Activated CD4-positive, alpha-beta T cell treated with anti-CD3 and anti-CD28 coated beads, Interleukin-2, Interleukin-4, amounts not matched to agents 100 ng/mL and 50 ng/mL, durations not matched to agents 16 hours and 8 hours (primary cell): ENCODE results near the gene PAK6.

Experiments
- DNase-seq: peaks from one replicate; pipeline ENCODE4 v3.0.0-alpha.2; 2020; ENCODE audit warnings: low spot score

PAK6 gene

DNA sequence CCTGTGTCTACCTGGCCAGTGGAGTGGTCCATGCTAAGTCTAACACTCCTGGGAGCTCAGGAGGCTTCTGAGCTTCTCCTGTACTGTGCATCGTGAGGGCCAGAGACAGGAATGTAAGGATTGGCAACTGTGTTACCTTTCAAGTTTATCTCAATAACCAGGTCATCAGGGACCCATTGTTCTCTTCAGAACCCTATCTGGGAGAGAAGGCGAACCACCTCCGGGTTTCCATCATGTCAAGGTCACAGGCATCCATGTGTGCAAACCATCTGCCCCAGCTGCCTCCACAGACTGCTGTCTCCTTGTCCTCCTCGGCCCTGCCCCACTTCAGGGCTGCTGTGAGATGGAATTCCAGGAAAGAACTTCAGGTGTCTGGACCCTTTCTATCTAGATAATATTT lies 38.1 kb downstream of the PAK6 start:
- no peak for DNase-seq

DNA sequence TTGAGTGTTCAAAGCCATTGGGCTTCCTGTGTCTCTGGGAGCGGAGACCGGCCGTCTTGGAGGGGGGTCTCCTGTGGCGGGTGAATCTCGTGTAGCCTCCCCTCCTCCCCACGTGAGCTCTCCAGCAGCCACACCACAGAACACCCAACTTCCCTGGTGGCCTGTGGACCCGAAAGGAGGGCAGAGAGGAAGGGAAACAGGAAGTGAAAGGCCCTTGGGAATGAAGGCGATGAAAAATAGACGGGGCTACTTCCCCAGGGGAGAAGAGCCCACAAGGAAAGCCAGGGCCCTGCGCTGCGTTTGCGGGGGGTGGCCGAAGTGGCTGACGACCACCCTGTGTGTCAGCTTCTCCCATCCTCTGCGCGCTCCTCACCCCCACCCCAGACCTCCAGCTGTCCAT lies 38.6 kb downstream of the PAK6 start:
- no peak for DNase-seq

DNA sequence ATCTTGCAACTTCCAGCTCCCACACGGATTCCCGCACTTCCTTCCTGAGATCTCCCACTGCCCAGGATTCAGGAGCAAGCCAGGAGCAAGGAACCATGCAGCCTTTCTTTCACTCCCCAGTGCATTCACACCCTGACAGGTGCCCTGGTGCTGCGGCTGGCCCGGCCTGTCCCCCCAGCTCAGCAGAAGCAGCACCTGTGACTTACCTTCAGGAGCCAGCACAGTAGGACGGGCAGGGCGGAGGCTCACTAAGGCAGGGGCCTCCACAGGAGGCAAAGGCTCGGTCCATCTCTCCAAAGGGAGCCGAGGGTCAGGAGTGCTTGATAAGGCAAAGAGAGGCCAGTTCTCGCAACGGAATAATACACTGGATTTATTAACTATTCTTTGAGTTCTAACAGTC lies 39.2 kb downstream of the PAK6 start:
- no peak for DNase-seq

DNA sequence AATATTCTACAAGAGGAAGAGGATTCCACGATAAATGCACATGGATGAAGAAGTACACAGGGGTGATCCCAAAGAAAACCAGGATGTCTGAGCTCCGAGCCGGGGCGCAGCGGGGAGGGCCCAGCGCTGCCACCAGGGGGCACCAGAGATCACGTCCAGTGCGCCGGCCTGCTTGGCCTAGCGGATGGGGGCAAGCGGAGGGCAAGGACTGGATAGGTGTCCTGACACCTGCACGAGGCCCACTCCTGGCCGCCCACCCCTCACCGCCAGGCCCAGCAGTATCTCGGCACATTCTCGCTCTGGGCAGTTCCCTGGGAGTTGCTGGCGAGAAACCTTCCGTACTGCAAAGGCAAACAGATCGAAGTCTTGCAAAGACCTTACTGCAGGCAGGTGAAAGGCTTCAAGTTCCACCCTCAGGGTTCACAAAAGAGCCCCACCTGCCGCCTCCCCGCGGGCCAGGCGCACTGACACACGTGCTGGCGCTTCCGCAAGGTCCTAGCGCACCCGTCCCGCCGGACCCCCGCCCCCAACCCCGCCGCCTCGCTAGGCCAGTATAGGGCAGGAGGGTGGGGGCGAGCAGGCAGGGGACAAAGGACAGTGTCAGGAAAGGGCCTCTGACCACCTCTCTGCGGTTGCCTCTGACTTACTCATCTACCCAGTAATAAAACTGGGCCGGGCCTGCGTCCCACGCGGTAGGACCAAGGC lies 40.7 kb downstream of the PAK6 start:
- DNase-seq, result peak; percentile 56

DNA sequence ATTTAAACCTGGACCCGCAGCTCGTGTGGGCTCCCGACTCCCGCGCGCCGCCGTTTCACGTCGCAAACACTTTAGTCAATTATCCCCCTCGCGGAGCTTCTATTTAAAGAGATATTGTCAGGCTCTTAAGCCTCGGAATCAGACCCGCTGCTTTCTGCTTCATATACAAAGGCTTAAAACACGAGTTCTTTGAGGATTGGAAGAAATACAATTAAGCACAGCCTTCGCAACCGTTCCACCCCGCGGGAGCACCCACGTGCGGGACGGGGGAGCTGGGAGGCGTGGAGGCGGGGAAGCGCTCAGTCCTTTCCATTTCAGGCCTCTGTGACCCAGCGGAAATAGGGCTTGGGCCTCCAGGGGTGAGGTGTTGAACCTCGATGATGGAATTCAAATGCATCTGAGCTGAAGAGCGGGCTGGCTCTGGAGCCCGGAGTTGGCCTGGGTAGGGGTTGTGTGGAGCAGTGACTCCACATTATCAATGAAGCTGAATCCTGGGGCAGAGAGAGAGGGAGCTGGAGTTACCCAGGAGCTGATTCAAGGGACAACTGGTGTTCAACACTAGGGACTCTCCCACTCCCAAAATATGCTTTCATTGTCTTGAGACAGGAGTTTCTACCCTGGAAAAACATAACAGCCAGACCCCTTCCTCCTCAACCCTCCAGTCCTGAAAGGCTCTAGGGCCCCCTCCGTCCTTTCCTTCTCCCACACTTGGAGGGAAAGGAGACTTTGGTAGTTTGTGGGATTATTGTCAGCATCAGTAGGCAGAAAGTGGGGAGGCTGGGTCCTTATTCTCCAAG lies 41.6 kb downstream of the PAK6 start:
- DNase-seq, result no peak

DNA sequence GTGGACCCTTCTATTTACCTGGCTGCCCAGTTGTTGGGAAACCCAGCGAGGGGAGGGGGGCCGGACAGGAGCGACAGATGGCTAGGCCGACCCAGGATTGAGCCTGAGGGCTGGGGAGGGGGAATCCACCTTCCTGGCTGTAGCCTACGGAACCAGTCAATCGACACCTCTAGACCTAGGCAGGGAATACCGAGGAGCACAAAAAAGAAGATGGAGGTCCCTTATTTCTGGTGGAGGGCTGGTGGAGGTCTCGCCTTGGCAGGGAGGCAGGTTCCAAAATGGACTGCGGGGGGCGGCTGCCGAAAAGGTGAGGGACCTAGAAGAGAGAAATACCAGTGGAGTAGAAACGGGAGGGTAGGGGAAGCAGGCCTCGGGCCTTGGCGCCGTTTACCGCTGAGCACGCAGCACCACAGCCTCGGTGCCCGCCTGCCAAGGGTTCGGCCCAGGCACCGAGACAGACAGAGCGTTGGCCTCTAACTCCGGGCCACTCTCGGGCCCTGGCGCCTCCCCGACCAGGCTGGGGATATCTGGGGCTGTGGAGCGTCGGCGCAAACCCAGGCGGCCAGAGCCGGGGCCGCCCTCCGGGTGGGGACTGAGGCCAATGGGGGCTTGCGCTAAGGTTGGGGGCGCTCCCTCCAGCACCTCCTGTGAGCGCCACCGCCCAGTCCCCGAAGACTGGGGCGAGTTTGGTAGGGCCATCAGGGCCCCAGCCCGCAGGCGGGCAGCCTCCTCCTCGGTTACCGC lies 42.4 kb downstream of the PAK6 start:
- no peak for DNase-seq

DNA sequence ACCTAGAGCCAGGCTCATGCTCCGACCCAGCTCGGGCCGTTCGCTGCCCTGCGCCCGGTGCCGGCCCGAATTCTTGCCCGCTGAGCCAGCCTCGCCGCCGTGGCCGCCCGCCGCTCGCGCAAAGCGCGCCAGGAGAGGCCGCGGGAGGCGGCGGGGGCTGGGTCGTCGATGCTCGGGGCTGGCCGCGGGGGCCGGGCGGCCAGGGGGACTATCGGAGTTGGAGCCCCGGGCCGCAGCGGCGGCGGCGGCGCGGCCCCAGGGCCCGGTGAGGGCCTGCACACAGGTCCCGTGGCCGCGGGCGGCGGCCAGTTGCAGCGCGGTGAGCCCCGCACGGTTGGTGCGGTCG lies 42.9 kb downstream of the PAK6 start:
- DNase-seq, result no peak

DNA sequence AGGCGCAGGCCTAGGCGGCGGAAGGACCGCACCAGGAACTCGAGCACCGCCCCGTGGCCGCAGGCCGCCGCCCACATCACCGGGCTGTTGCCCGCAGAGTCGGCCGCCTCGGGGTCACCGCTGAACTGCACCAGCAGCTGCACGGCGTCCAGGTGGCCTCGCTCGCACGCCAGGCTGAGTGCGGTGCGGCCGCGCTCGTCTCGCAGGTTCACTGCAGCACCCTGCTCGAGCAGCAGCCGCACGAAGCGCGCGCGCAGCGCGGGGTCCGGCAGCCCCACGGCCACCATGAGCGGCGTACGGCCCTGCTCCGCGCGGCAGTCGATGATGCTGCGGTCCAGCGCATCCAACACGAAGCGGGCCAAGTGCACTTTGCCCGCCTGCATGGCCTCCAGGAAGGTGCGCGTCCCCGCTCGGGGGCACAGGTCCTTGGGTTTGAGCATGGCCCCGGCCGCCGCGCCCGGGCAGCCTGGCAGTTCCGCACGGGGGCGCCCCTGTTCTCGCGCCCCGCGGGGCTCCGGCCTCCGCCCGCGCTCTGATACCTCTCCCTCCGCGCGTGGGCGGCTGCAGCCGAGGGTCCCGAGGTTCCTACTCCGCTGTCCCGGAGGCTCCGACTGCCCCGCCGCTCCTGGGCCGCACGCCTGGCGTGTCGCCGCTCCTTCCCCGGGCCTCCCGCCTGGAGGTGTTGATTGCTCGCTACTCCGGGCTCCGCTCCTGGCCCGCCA lies 43.4 kb downstream of the PAK6 start:
- DNase-seq, result peak; percentile 38

DNA sequence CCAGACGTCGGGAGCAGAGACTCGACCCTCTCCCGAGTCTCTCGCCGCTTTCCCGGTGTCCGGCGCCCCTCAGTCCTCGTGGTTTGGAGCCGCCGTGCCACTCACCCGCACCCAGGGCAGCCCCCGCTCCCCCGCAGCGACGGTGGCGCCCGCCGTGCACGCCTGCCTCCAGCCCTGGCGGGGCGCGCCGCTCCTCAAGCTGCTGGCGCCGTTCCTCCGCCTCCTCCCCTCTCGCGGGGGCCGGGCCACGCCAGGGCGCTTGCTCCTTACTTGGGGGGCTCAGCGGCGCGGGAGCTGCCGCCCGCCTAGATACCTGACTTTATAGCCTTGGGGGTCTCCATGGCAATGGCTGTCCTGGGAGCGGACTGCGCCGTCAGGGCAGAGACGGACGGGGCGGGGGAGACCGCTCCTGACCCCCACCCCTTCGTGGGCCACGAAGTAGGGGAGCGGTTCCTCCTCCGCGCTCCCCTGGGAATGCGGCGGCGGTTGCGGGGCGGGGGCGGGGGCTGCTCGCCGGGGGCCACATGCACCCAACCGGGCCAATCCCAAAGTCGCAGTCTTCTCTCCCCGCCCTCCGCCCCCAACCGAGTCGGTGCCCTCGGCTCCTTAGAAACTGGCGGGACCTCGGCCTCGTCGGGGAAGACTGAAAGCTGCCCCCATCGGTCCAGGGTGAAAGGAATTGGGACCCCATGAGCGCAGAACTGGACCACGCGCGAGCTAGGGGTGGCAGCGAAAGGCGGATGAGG lies 44.2 kb downstream of the PAK6 start, which contains the start of gene ANKRD63:
Gene ANKRD63 (minus strand): TSS at position 196 of the 746 bp plus-strand sequence. CDS start 478 bp downstream, outside the sequence.
- no peak for DNase-seq

DNA sequence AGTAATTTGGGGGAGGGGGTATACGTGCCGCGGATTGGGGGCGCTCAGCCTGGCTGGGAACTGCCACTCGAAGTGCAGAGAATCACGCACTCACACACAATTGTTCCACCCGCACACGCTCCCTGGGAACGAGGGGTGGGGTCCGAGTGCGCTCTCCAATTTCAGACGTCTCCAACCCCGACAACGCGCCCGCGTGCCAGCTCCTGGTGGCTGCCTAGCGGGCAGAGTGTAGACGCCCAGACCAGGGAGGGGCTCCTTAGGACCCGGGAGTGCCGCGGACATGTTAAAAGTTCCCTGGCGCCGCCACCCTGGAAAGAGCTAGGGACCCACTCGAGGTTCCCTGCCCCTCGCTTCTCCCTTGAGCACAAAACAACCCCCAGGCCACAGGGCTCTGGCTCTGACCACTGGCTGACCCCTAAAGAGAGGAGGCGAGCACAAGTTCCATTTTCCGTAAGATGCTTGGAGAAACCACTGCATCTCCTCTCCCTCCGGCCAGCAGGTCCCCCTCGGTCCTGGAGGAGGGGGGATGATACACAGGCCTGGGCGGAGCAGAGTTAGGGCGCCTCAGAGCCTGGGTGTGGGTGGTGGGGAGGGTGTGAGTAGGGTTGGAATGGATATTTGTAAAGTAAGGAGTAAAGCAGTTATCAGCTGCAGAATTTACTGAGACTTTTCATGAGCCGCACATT lies 44.9 kb downstream of the PAK6 start:
- no peak for DNase-seq

DNA sequence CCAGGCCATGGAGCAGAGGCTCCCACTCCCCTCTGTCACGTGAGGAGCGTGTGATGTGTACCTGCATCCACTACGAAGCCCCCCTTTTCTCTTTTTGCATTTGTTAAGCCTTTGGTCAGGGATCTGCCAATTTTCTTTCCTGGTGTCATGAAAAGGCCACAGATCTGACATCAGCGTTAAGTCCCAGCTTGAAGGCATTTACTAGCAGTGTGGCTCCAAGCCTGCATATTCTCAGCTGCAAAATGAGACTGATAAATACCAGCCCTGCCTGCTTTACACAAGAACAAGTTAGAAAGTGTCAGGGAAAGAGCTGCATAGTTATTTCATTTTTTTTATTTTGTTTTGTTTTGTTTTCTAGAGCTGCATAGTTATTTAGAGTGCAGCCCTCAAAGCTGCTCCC lies 46.3 kb downstream of the PAK6 start:
- DNase-seq, result no peak

DNA sequence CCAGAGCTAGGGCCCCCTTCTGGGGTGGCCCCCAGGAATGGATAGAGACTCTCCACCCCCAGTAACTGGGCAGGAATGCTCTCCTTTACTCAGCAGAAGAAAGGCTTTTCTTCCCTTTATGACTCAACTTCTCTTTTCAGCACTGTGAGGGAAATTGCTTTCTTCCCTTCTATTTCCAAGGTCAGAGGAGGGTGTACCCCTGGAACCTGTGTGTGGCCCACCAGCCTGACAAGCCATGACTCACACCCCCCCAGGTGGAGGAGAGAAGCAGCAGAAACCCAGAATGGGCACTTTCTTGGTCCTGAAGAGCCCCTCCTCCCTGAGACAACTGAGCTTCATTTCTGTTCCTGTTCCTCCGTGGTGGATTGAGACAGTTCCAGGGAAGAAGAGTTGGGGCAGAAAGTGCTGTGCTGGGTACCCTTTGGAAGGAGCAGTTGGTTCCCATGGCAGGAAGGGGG lies 46.7 kb downstream of the PAK6 start:
- DNase-seq, result no peak

DNA sequence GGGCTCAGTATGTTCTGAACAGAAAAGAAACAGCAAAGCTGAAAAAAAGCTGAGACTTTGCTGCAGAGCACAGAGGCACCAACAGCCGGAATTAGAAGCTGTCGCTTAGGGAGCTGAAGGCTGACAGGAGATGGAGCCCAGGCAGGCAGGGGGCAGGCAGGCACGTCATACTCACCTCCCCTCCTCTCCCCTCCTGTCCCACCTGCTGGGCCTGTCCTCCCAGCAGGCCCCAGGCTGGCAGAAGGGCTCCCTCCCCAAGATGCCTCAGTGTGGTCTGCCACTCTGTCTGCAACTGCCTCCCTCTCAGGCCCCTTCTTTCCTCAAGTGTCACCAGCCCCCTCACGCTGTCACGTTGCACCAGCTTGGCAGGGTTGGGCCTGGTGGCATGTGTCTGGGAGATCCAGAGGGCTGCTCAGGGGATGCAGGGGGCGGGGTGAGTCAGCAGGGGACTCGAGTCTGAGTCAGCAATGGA lies 47.2 kb downstream of the PAK6 start:
- DNase-seq, result no peak

DNA sequence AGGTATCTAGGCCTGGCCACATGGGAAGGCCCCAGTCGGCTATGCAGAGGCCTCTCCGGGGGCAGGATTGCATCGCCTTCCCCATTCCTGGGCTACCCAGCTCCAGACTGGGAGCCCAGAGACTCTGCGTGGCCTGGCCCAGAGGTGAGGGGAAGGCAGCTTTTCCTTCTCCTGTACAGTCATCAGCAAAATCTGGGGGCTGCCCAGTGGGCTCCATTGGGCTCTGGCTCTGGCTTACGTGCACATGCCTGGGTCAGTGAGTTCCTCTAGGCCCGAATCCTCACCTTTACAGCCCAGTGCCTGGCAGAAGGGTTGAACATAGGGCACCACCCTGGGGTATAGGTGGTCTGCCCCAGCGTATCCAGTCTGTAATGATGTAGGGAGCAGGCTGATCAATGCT lies 47.9 kb downstream of the PAK6 start:
- no peak for DNase-seq

DNA sequence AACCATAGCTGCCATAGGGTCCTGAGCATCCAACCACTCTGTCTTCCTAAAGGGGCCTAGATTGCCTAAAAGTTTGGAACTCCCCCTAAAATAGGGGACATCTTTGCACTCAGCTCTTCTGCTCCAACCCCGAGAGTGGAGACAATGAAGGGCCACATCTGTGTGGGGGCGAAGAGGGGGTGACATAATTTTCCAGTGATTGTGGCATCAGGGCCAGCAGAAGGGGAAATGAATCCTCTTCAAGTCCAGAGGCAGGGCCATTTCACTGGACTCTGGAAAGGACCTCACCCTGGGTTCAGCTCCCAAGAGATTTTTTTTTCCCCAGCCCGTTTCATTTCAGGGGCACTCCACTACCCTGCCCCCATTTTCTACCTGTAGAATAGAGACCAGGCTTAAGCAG lies 48.6 kb downstream of the PAK6 start:
- no peak for DNase-seq

DNA sequence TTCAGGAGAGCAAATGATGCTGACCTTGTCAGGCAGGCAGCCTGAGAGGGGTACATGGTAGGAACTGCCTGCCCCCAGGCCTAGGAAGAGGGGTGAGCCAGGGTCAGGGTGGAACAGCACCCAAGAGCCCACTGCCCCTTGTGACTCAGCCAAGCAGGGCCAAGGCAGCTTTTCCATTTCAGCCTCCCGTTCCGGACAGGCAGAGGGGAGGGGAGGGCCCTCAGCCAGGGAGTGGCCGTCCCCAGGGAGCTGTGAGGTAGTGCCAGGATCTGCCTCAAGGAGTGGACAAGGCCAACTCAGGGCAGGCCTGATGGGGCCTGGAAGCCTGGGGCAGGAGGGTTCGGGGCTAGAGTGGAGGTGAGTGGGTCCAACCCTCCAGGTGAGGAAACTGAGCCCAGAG lies 49.1 kb downstream of the PAK6 start:
- no peak for DNase-seq

DNA sequence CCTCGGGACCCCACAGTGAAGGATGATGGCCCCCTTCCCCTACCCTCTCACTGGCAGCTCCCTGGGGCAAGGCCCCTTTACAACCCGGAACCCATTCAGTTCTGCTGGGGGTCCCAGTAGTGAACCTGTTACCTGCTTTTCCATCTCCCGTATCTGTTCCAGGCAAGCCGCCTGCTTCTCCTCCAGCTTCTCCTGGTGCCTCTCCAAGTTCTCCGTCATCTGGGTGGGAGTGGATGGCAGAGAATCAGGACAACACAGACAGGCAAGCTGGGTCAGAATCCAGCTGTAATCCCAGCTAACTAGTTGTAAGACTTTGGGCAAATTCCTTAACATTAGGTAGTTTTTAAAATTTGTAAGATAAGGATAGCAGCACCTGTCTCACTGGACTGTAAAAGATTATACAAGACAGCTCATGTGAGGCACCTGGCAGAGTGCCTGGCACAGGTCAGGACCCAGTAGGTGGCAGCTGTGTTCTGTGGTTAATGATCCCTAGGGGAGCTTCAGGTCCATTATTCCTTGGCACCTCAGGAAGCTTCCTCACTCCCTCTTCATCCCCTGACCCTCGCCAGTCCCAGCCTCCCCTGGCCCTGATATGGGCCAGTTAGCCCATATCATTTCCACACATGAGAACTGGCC lies 50.4 kb downstream of the PAK6 start:
- DNase-seq, result no peak

DNA sequence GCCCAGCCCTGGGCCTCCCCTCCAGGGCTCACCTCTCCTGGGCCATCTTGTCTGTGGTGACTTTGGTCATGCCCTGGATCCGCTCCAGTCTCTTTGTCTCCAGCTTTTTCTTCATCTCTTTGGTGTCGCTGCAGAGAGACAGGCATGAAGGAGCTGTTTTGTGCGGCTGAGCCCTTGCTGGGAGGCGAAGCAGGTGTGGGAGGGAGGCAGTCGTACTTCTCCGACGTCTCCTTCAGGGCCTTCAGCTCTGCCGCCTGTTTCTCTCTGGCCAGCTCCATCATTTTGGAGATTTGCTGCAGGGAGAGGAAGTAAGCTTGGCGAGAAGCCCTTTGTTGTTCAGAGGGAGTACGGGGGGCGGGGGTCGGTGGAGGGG lies 51.7 kb downstream of the PAK6 start:
- DNase-seq, result no peak

DNA sequence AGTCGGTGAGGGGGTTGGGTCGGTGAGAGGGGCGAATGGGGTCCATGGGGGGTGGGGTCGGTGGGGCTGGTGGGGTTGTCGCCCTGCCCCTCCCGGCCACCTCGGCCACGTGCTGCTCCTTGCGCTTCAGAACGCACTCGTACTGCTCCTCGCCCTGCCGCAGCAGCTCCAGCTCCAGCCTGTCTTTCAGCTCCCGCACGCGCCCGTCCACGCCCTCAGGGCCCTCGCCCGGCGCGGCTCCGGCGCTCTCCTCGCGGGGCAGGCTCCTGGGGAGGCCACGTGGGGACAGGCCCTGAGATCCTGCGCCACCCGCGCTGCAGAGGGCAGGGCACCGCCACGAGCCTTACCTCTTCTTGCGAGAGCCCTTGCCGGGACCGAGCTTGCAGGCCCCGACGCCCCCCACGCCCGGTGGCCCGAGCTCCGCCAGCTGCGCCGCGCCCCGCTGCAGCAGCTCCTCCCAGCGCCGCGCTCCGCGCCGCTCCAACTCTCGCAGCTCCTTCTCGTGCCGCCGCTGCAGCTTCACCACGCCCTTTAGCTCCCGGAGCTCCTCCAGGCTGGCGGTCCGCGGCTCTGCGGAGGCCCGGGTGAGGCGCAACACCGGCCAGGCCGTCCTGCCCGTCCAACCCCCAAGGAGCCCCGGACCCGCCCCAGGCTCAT lies 52.2 kb downstream of the PAK6 start:
- DNase-seq, result no peak

DNA sequence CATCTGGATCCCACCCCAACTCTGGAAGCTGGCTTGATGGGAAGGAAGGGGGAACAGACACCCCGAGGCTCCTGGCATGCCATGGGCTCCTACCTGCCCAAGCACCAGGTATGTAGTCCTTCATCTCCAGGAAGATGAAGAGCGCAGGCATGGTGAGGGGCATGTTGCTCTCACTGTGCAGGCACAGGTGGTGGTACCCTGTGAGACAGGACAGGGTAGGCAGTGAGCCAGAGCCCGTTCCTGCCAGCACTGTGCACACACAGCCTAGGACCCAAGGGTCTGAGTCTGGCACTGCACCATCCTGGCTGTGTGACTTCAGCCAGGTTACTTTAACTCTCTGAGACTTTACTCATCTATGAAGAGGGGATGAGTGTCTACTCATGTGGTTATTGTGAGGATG lies 53.4 kb downstream of the PAK6 start:
- no peak for DNase-seq
